RWPE1 (cell line): ENCODE data around the gene ANKFY1.
A peak's percentile ranks its signal among the peaks of the same experiment; 100 is the strongest.
"Not testable (repeated sequence)": the region's sequence is repeated elsewhere in the genome, so short reads cannot be mapped to it uniquely, and the experiment has no call there.

Experiments used
- CTCF ChIA-PET: fragments of 350-600 bp; sonication (Branson Sonifier 250); formaldehyde crosslinking; extraction: SDS; loops from one replicate; lab custom pipeline; 2021; lab: Yijun Ruan, JAX
- POLR2A ChIA-PET: fragments of 400-600 bp; formaldehyde crosslinking; extraction: SDS; loops from one replicate; lab custom pipeline; 2020; ENCODE audit warnings: antibody characterized with exemption; ENCODE audit not compliant: low non-redundant PET; lab: Yijun Ruan, JAX
- DNase-seq: peaks from one replicate; pipeline ENCODE4 v3.0.0; 2012; ENCODE audit warnings: low spot score
- H3K27ac ChIP-seq: fragments of 450-650 bp; 2 replicates; pipeline ENCODE4 v1.5.1; 2017
- TF ChIP-seq, protein P1 (sequence below): fragments of 450-650 bp; conservative IDR thresholded peaks from 2 replicates; pipeline ENCODE4 v1.5.1; 2017; ENCODE audit warnings: low read depth, mild to moderate bottlenecking

Gene ANKFY1

DNA sequence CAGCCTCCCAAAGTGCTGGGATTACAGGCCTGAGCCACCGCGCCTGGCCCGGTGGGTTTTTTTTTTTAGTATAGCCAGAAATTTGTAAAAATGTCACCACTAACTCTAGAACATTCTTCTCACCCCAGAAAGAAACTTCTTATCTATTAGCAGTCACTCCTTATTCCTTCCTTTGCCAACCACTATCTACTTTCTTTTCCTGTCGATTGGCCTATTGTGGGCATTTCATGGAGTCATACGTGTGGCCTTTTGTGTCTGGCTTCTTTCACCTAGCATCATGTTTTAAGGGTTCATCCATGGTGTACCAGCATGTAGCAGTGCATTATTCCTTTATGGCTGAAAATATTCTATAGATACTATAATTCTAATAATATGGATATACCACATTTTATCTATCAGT, 117.1 kb downstream of the ANKFY1 start:
- no peak for DNase-seq
- CTCF ChIA-PET = no interaction called here
- POLR2A ChIA-PET = no interaction called here
- no peak overlapping the region for H3K27ac ChIP-seq
- TF ChIP-seq, protein P1, sequence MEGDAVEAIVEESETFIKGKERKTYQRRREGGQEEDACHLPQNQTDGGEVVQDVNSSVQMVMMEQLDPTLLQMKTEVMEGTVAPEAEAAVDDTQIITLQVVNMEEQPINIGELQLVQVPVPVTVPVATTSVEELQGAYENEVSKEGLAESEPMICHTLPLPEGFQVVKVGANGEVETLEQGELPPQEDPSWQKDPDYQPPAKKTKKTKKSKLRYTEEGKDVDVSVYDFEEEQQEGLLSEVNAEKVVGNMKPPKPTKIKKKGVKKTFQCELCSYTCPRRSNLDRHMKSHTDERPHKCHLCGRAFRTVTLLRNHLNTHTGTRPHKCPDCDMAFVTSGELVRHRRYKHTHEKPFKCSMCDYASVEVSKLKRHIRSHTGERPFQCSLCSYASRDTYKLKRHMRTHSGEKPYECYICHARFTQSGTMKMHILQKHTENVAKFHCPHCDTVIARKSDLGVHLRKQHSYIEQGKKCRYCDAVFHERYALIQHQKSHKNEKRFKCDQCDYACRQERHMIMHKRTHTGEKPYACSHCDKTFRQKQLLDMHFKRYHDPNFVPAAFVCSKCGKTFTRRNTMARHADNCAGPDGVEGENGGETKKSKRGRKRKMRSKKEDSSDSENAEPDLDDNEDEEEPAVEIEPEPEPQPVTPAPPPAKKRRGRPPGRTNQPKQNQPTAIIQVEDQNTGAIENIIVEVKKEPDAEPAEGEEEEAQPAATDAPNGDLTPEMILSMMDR = no peak

DNA sequence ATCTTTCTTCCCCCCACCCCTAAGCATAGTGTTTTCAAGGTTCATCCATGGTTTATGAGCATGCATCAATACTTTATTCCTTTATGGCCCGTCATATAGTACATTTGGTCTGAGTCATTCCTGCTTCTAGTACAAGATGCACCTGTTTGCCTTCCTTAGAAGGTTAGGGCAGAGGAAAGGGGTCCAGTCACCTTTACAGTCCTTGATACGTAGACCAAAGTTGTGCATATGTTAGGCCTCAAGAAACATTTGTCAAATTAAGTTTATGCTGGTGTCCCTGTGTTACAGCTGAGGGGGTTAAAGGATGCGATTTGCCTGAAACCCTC, 119.4 kb downstream of the ANKFY1 start:
- ChIA-PET POLR2A (interaction anchor here (0.6 to 1.6 kb wide), 5 partner anchors 11 to 365 kb away, joined by 3 to 15 read pairs (median 4); no protein-coding TSS in a partner anchor), CTCF (interaction anchor here (0.5 to 2.6 kb wide), 2 partner anchors 16 to 140 kb away, joined by 3 to 8 read pairs; no protein-coding TSS in a partner anchor)
- TF ChIP-seq, protein P1 = no peak
- no peak for DNase-seq
- peak overlapping the region; percentile 98 for H3K27ac ChIP-seq

DNA sequence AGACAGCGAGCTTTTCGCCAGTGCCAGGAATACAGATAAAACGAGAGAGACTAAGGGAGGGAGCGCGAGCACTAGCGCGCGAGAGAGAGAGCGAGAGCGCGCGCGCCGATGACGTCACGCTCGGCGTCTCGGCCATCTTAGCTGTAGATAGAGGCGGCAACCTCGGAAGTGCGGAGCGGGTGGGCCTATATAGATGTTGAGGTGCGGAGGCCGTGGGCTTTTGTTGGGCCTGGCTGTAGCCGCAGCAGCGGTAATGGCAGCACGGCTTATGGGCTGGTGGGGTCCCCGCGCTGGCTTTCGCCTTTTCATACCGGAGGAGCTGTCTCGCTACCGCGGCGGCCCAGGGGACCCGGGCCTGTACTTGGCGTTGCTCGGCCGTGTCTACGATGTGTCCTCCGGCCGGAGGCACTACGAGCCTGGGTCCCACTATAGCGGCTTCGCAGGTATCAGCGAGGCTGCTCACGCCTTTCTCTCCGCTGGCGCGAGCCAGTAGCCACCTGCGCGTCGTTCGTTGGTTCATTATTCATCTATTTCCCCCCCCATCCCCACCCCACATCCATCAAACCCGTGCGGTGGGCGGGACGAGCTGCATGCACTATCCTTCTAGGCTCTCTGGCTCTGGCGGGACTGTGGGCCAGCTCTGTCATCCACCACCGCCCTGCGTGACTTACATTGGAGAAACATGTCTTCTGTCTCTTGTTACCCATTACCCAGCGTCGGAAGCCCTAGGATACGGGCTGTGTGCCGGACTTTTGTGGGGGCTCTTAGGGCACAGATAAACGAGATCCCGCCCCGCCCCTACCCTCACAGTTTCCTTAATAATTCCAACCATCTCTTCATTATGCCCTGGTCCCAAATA, 120.0 kb downstream of the ANKFY1 start:
- POLR2A ChIA-PET = interaction anchor here (0.6 to 1.6 kb wide), 6 partner anchors 11 to 366 kb away, joined by 3 to 15 read pairs (median 4); no protein-coding TSS in a partner anchor
- CTCF ChIA-PET = interaction anchor here (0.5 to 2.6 kb wide), 5 partner anchors 17 to 863 kb away, joined by 3 to 8 read pairs (median 3); no protein-coding TSS in a partner anchor
- DNase-seq = peak; percentile 87
- TF ChIP-seq, protein P1 = no peak
- peak overlapping the region; percentile 98 for H3K27ac ChIP-seq

DNA sequence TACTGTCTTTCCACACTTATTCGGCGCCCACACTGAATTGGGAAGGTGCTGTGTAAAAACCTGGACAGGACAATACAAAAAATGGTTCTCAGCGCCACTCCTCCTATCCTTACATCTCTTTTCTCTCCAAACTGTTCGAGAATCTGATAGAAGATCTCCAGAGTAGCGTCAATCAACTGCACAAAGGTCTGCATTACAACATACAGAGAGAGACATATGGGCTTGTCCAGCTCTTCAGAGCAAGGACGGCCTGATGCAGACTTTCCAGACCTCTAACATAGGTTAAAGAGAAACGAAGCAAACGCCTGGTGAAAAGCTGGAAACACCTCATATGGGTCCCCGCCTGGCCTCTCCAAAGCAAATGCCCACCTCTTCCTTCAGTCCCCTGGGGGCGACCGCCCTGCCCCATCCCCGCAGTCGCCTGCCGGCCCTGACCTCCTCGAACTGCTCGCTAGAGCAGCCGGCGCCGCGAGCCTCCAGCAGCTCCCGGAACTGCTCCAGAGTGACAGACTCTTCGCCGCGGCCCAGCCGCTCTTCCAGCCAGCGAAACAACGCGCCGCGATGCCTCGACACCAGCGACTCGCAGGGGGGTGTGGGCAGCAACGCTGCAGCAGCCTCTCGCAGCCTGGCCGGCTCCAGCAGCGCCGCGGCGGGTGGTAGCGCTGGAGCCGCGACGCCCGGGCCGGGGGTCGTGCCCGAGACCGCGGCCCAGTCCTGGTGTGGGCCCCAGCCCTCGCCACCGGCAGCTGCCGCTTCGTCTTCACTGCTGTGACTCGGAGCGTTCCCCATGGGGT, 121.5 kb downstream of the ANKFY1 start:
- peak; percentile 37 for DNase-seq
- ChIA-PET POLR2A (interaction anchor here (0.6 to 1.2 kb wide), 3 partner anchors 10 to 418 kb away, joined by 3 to 4 read pairs (median 3); no protein-coding TSS in a partner anchor), CTCF (interaction anchor here (0.5 to 2.6 kb wide), 2 partner anchors 19 to 45 kb away, joined by 3 to 8 read pairs; no protein-coding TSS in a partner anchor)
- H3K27ac ChIP-seq = peak overlapping the region; percentile 98
- TF ChIP-seq, protein P1 = no peak

DNA sequence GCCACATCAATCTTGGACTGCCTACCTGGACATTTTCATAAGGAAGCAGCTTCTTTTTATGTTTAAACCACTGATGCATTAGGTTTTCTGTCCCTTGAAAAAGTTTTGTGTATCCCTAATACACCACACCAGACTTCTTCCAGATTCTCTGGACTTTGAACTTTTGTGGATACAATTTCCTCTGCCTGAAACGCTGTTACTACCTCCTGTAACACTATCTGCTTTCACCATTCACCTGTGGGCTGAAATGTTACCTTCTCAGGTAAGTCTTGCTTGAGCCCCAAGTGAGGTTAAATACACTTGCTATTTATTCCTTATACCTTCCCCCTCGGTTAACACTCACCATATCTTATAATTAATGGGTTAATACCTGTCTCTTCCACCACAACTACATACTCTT, 123.7 kb downstream of the ANKFY1 start:
- DNase-seq = no peak
- H3K27ac ChIP-seq = no peak overlapping the region
- TF ChIP-seq, protein P1 = no peak
- CTCF ChIA-PET = no interaction called here
- POLR2A ChIA-PET = no interaction called here

DNA sequence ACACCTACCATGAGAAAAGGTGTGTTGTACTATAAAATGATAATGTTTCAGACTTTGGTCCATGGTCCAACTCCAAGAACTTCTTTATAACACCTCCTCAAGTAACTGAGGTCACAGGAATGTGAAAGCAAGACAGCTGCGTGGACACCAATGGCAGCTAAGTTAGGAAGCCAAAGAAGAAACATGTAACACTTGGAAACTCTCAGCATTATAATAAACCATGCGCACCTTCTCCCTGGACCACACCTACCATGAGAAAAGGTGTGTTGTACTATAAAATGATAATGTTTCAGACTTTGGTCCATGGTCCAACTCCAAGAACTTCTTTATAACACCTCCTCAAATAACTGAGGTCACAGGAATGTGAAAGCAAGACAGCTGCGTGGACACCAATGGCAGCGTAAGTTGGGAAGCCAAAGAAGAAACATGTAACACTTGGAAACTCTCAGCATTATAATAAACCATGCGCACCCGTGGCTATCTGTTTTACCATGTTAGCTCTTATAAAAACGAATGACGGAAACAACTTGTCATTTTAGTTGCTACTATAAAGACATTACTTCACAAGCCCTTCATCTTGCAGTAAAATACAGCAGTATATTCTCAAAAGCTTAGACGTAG, 124.8 kb downstream of the ANKFY1 start:
- CTCF ChIA-PET = not testable (repeated sequence)
- POLR2A ChIA-PET = interaction anchor here (0.7 kb wide), 1 partner anchor 12 kb away, joined by 3 read pairs; no protein-coding TSS in a partner anchor

More for the DNA sequence above, 124.8 kb downstream of the ANKFY1 start:
- not testable (repeated sequence) for DNase-seq, H3K27ac ChIP-seq
